ENCODE measurements around the gene SLC26A8.

DNA sequence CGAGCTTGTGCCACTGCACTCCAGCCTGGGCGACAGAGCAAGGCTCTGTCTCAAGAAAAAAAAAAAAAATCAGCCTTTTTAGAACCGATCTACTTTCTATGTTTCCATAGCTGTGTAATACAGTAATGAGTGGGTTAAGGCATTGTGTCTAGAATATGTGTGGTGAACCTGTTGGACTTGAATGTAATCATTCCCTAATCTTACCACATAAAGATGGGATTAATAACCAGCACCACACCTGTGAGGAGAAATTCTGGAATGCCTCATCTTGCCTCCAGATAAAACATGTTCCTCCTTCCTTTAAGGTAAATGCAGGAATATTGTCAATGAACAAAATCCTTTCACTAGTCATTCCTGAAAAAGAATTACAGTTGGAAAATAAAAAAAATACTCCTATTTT, 46.8 kb upstream of the SLC26A8 start:
- TF ChIP-seq, protein P1, sequence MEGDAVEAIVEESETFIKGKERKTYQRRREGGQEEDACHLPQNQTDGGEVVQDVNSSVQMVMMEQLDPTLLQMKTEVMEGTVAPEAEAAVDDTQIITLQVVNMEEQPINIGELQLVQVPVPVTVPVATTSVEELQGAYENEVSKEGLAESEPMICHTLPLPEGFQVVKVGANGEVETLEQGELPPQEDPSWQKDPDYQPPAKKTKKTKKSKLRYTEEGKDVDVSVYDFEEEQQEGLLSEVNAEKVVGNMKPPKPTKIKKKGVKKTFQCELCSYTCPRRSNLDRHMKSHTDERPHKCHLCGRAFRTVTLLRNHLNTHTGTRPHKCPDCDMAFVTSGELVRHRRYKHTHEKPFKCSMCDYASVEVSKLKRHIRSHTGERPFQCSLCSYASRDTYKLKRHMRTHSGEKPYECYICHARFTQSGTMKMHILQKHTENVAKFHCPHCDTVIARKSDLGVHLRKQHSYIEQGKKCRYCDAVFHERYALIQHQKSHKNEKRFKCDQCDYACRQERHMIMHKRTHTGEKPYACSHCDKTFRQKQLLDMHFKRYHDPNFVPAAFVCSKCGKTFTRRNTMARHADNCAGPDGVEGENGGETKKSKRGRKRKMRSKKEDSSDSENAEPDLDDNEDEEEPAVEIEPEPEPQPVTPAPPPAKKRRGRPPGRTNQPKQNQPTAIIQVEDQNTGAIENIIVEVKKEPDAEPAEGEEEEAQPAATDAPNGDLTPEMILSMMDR (IDR thresholded peaks at IDR 0.05) = no peak
- TF ChIP-seq POLR2AphosphoS5 (IDR thresholded peaks at IDR 0.05) = no peak
- no peak for TF ChIP-seq EP300 (IDR thresholded peaks at IDR 0.05)

Data from stomach (tissue), 4 donors.